B cell (primary cell): Measurements from ENCODE around the gene PLCG2. TPM values are rescaled to one million over a fixed set of nuclear protein-coding genes. Genes with fewer than 3 reads are reported as not detected.

Source experiments
- ATAC-seq: fragments of 200-7000 bp; cut with Tn5 transposase; one replicate; pipeline ENCODE4 v1.10.0; 2021; ENCODE audit warnings: low read depth, mild to moderate bottlenecking, moderate number of reproducible peaks, moderate library complexity
- CTCF ChIA-PET: fragments of 350-600 bp; sonication (Branson Sonifier 250); formaldehyde crosslinking; loops from one replicate; lab custom pipeline; 2021; ENCODE audit warnings: antibody characterized with exemption, inconsistent platforms; lab: Charles Lee
- POLR2A ChIA-PET: fragments of 350-600 bp; sonication (Branson Sonifier 250); formaldehyde crosslinking; loops from one replicate; lab custom pipeline; 2021; ENCODE audit warnings: antibody characterized with exemption; lab: Charles Lee
- DNase-seq: peaks from one replicate; pipeline ENCODE4 v3.0.0; 2013
- H2AFZ ChIP-seq: 2 replicates; pipeline ENCODE4 v1.6.1; 2012; ENCODE audit warnings: mild to moderate bottlenecking, low read depth, low read length; ENCODE audit not compliant: insufficient read depth, poor library complexity, severe bottlenecking
- H3K27ac ChIP-seq, 2 donors: 1 replicate in 1 of 2; 2 replicates in 1 of 2; pipeline ENCODE4 v1.5.1; 2012 to 2013; ENCODE audit warnings: low read length in 2 of 2, mild to moderate bottlenecking in 2 of 2, moderate library complexity in 1 of 2
- H3K27me3 ChIP-seq, 4 experiments: fragments of 200-600 bp in 1 of 4; sonication (generic) in 1 of 4; replicated peaks in 1 of 4; 1 replicate in 2 of 4; 2 replicates in 2 of 4; pipeline versions ENCODE4 v1.6.1 to v1.7.0; 2013 to 2016; ENCODE audit warnings: low read length in 3 of 4, mild to moderate bottlenecking in 2 of 4, mixed read lengths in 1 of 4, moderate library complexity in 1 of 4; ENCODE audit not compliant: insufficient read depth in 4 of 4, control insufficient read depth in 3 of 4; ENCODE audit errors: control extremely low read depth in 1 of 4
- H3K36me3 ChIP-seq, 2 experiments: replicated peaks in 1 of 2; 1 replicate in 1 of 2; 2 replicates in 1 of 2; pipeline versions ENCODE4 v1.6.1 to v1.7.1; 2013; ENCODE audit warnings: low read length in 1 of 2; ENCODE audit not compliant: insufficient read depth in 2 of 2, control insufficient read depth in 1 of 2; ENCODE audit errors: control extremely low read depth in 1 of 2, extremely low read depth in 1 of 2
- H3K4me1 ChIP-seq, 2 donors: fragments of 200-600 bp in 1 of 2; sonication (generic) in 1 of 2; 1 replicate in 1 of 2; 2 replicates in 1 of 2; pipeline versions ENCODE4 v1.5.1 to v1.6.1; 2013 to 2017; ENCODE audit warnings: low read length in 2 of 2; ENCODE audit not compliant: control insufficient read depth in 2 of 2, insufficient read depth in 2 of 2
- H3K4me2 ChIP-seq: replicated peaks from 2 replicates; pipeline ENCODE3; 2012; ENCODE audit warnings: mild to moderate bottlenecking, low read depth, low read length; ENCODE audit not compliant: poor library complexity, severe bottlenecking
- H3K4me3 ChIP-seq, 5 experiments: fragments of 200-600 bp in 1 of 5; sonication (generic) in 1 of 5; 1 replicate in 3 of 5; 2 replicates in 2 of 5; pipeline versions ENCODE4 v1.5.1 to v1.7.0; 2011 to 2016; ENCODE audit warnings: low read length in 4 of 5, mild to moderate bottlenecking in 4 of 5, low read depth in 2 of 5, control low read depth in 1 of 5, moderate library complexity in 1 of 5; ENCODE audit not compliant: insufficient read depth in 1 of 5; ENCODE audit errors: control extremely low read depth in 1 of 5, extremely low read depth in 1 of 5
- H3K79me2 ChIP-seq: fragments of 200-600 bp; sonication (generic); one replicate; pipeline ENCODE4 v1.6.0; 2016; ENCODE audit warnings: low read length; ENCODE audit not compliant: control insufficient read depth, insufficient read depth
- H3K9ac ChIP-seq: fragments of 200-600 bp; sonication (generic); 2 replicates; pipeline ENCODE4 v1.6.1; 2017; ENCODE audit warnings: mild to moderate bottlenecking, low read length, moderate library complexity
- H3K9me3 ChIP-seq, 3 donors: one replicate each; pipeline versions ENCODE4 v1.6.1 to v1.7.1; 2013; ENCODE audit warnings: low read length in 2 of 3; ENCODE audit not compliant: control insufficient read depth in 2 of 3, insufficient read depth in 1 of 3; ENCODE audit errors: control extremely low read depth in 1 of 3
- H4K20me1 ChIP-seq: 2 replicates; pipeline ENCODE4 v1.6.0; 2012; ENCODE audit warnings: mild to moderate bottlenecking, low read length; ENCODE audit not compliant: insufficient read depth, control insufficient read depth, poor library complexity, severe bottlenecking
- H3K27ac Mint-ChIP-seq: one replicate; pipeline ENCODE4 v1.8.0; 2021; ENCODE audit warnings: mixed read lengths
- H3K27me3 Mint-ChIP-seq: one replicate; pipeline ENCODE4 v1.8.0; 2021; ENCODE audit warnings: mixed read lengths
- H3K4me1 Mint-ChIP-seq: one replicate; pipeline ENCODE4 v1.8.0; 2021; ENCODE audit warnings: mixed read lengths
- H3K4me3 Mint-ChIP-seq: one replicate; pipeline ENCODE4 v1.8.0; 2021; ENCODE audit warnings: mixed read lengths
- H3K9me3 Mint-ChIP-seq: one replicate; pipeline ENCODE4 v1.8.0; 2022; ENCODE audit warnings: mixed read lengths; ENCODE audit not compliant: insufficient read depth
- CTCF ChIP-seq: fragments of 200-600 bp; IDR thresholded peaks from one replicate; pipeline ENCODE4 v1.8.0; 2022; ENCODE audit warnings: antibody characterized with exemption, mild to moderate bottlenecking
- EZH2 ChIP-seq: IDR thresholded peaks from 2 replicates; pipeline ENCODE4 v1.6.1; 2012; ENCODE audit warnings: borderline replicate concordance, low read depth, mild to moderate bottlenecking, moderate library complexity, low read length; ENCODE audit not compliant: insufficient read depth, poor library complexity, severe bottlenecking
- WGBS: methylation state at CpG from one replicate; pipeline ENCODE4 v1.1.5; 2013; ENCODE audit warnings: missing lambda C conversion rate; ENCODE audit not compliant: insufficient coverage; 5-methylcytosine and 5-hydroxymethylcytosine counted together
- intact Hi-C: fragments of 100-400 bp; cut with micrococcal nuclease; formaldehyde crosslinking; loops from one replicate; pipeline ENCODE4 v1.10.0; 2022
- polyA plus RNA-seq: library from polyadenylated mRNA; depleted of rRNA; stranded (reverse); fragments of >200 nt; gene quantifications from 2 replicates; pipeline ENCODE4 v1.2.3, GENCODE V29; 2012
- total RNA-seq, 2 donors: library from RNA; stranded (reverse); fragments of 120-200 nt in 1 of 2; gene quantifications; 1 replicate in 1 of 2; 2 replicates in 1 of 2; pipeline versions ENCODE4 v1.2.3 to v1.2.4, GENCODE V29; 2013 to 2022

PLCG2 gene
- total and polyA plus RNA-seq, 2 donors (not counting 1 experiment from before 2014, with no cell fraction given), result 194 to 812 TPM

GRCh38 chr16:81817789-81818567 lies 38.9 kb downstream of the PLCG2 start:
- Histone ChIP-seq H3K9ac (peak overlapping the region; percentile 57), H3K9me3 (no peaks in the 10 kb centered on the region), H3K36me3 (peaks cover 0 to 11% of the 10 kb centered on the region in 2 experiments), H3K4me3 (peak overlapping the region in 3 of 5 experiments; percentile 12 to 44 (median 29)), H3K4me2 (peak overlapping the region; percentile 75), H3K79me2 (peaks cover 89% of the 10 kb centered on the region), H3K27ac (peak overlapping the region; percentile 94 to 98), H3K27me3 (no peaks in the 10 kb centered on the region), H4K20me1 (no peaks in the 10 kb centered on the region), H2AFZ (no peak overlapping the region), H3K4me1 (peaks cover 97 to 100% of the 10 kb centered on the region in 2 donors)
- 5% methylated on average over 9 of the region's 12 CpGs for WGBS
- peak overlapping the region; percentile 100 for H3K27ac Mint-ChIP-seq
- ATAC-seq, result peak; percentile 51
- peak overlapping the region; percentile 89 for H3K4me3 Mint-ChIP-seq
- POLR2A ChIA-PET, result interaction anchor here (0.9 to 5.1 kb wide), 10 partner anchors 8 to 77 kb away, joined by 3 to 66 read pairs (median 10); no protein-coding TSS in a partner anchor
- DNase-seq, result peak; percentile 88
- intact Hi-C loops, result no loop called here
- H3K9me3 Mint-ChIP-seq, result no peaks in the 10 kb centered on the region
- no peak for TF ChIP-seq EZH2
- no peak for TF ChIP-seq CTCF
- H3K27me3 Mint-ChIP-seq, result no peaks in the 10 kb centered on the region
- CTCF ChIA-PET, result interaction anchor here (0.8 to 4.1 kb wide), 22 partner anchors 9 to 94 kb away, joined by 3 to 27 read pairs (median 4); no protein-coding TSS in a partner anchor
- H3K4me1 Mint-ChIP-seq, result peaks cover 89% of the 10 kb centered on the region

- DNase-seq (no peak), ATAC-seq (no peak)
- peak overlapping the region; percentile 75 for H3K4me2 ChIP-seq
- peak overlapping the region; percentile 94 to 98 for H3K27ac ChIP-seq
- intact Hi-C loops, result no loop called here
- no peaks in the 10 kb centered on the region for H3K9me3 ChIP-seq
- Mint-ChIP-seq H3K9me3 (no peaks in the 10 kb centered on the region), H3K4me3 (peak overlapping the region; percentile 89), H3K27me3 (no peaks in the 10 kb centered on the region), H3K27ac (peak overlapping the region; percentile 100), H3K4me1 (peaks cover 89% of the 10 kb centered on the region)
- no peaks in the 10 kb centered on the region for H4K20me1 ChIP-seq
- H3K9ac ChIP-seq, result peak overlapping the region; percentile 57
- TF ChIP-seq EZH2, result no peak
- no peak for TF ChIP-seq CTCF
- H3K4me1 ChIP-seq, result peaks cover 97 to 100% of the 10 kb centered on the region in 2 donors
- WGBS, result 77% methylated on average over 1 of the region's 1 CpG
- POLR2A ChIA-PET, result interaction anchor here (1.3 to 5.1 kb wide), 6 partner anchors 8 to 78 kb away, joined by 3 to 66 read pairs (median 5); no protein-coding TSS in a partner anchor
- peak overlapping the region in 3 of 5 experiments; percentile 12 to 44 (median 20) for H3K4me3 ChIP-seq
- H3K36me3 ChIP-seq, result peaks cover 0 to 11% of the 10 kb centered on the region in 2 experiments
- no peak overlapping the region for H2AFZ ChIP-seq
- no peaks in the 10 kb centered on the region for H3K27me3 ChIP-seq
- peaks cover 89% of the 10 kb centered on the region for H3K79me2 ChIP-seq
- CTCF ChIA-PET, result interaction anchor here (0.9 to 4.1 kb wide), 23 partner anchors 8 to 95 kb away, joined by 3 to 27 read pairs (median 5); no protein-coding TSS in a partner anchor
These were observed 39.4 kb downstream of the PLCG2 start for GRCh38 chr16:81818568-81818896.
